Measurements from ENCODE around the gene C3orf22.

The C3orf22 gene

DNA sequence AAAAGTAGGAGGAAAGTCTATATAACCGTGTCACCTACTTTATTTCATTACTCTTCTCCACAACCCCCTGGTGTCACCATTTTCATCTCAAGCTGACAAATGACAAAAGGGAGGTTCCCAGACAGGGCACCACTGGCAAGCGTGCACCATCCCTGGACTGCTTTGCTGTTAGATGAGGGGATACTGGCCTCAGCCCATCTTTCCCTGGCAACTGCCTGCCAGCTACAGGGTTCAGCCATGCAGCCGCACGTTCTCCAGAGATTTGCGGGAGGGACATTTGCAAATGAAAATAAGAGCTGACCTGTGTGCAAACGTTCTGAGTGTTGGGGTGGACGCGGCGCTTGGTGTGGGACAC, 41.8 kb downstream of the C3orf22 start:
- DNase-seq (ENCODE audit: extremely low spot score, insufficient read length, low read depth) (no peak), FAIRE-seq (no peak)

DNA sequence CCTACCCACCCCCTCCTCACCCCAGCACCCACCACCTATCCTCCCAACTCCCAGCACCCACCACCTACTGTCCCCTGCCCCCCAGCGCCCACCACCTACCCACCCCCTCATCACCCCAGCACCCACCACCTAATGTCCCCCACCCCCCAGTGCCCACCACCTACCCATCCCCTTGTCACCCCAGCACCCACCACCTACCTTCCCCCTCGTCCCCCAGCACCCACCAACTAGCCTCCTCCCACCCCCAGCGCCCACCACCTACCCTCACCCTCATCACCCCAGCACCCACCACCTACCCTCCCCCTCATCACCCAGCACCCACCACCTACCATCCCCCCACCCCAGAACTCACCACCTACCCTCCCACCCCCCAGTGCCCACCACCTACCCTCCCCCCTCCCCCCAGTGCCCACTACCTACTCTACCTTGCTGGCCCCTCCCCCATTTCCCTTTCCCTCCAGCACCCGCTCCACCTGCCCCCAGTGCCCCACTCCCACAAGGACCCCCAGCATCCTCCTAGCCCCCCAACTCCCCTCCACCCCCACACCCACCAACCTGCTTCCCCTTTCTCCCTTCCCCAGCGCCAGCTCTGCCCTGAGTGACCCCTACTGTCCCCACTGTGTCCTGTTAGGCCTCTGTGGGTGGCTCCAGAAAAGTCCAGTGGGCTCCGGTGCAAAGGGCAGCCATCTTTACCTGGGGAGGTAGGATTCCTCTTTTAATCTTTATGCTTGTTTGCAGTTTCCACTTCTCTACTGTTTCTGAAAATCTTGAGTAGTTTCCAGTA, 42.4 kb downstream of the C3orf22 start:
- FAIRE-seq (no peak), DNase-seq (ENCODE audit: extremely low spot score, insufficient read length, low read depth) (no peak)

DNA sequence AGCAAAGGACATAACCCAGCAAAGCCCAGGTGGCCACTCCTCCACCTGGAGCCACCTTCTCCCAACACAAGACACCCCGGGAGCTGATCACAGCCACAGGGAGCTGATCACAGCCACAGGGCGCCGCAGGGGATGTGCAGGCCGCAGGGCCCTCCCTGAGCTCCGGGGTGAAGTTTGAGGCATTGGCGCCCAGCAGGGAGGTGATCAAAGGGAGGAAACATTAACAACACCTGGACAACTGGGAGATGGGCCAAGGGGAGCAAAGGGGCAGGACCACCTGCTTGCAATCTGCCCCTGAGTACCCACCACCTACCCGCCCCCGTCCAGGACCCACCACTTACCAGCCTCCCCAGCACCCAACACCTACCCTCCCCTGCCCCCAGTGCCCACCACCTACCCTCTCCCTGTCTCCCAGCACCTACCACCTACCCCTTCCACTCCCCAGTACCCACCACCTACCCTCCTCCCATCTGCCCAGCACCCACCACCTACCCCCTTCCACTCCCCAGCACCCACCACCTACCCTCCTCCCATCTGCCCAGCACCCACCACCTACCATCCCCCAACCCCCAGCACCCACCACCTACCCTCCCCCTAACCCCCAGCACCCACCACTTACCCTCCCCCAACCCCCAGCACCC, 43.5 kb downstream of the C3orf22 start:
- FAIRE-seq (no peak), DNase-seq (ENCODE audit: extremely low spot score, insufficient read length, low read depth) (no peak)

DNA sequence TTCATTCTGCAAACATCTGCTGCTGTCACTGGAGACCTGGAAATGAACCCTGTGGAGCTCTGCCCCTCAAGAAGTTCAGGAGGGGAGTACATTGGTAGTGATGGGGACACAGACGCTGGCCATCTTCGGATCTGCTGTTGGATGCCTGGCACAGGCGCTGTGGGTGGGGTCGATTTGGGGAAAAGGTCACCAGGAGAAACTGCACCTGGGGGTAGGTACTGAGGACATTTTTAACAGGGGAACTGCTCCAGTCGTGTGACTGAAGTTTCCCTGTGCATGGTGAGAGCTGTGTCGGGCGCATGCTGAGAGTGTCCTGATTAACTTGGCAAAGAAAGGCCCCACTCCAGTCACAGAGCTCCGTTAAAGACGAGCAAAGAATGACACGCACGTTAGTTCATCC, 44.6 kb downstream of the C3orf22 start:
- FAIRE-seq, result no peak

DNA sequence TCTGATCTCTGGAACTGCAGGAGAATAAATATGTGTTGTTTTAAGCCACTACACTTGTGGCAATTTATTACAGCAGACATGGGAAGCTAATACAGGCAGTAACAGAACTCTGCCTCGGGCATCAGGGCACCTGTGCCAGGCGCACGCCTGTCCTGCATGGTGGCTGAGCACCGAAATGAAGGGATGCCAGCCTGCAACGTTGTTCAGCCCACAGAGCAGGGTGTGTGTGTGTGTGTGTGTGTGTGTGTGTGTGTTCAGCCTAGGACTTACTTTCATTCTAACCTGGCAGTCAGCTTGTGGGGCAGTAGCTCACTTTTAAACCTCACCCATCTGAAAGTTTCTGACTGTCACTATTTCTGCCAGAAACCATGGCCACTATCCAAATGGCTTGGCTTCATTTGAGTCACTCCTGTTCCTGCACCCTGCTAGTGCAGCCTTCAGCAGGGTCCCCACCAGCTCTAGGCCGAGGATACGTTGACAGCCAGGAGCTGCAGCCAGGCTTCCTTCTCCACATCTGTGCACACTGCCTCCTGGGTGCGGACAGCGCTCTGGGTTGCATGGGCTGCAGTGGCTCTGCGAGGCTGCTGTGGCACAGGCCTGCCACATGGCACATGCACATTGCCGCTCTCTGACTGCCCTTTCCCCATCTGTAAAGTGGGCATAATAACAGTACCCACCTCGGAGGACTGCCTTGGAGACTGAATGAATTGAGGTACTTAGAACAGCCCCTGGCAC, 45.6 kb downstream of the C3orf22 start:
- FAIRE-seq (no peak), DNase-seq (ENCODE audit: extremely low spot score, insufficient read length, low read depth) (no peak)

More for the DNA sequence above, 44.6 kb downstream of the C3orf22 start:
- DNase-seq (ENCODE audit: extremely low spot score, insufficient read length, low read depth), result no peak

DNA sequence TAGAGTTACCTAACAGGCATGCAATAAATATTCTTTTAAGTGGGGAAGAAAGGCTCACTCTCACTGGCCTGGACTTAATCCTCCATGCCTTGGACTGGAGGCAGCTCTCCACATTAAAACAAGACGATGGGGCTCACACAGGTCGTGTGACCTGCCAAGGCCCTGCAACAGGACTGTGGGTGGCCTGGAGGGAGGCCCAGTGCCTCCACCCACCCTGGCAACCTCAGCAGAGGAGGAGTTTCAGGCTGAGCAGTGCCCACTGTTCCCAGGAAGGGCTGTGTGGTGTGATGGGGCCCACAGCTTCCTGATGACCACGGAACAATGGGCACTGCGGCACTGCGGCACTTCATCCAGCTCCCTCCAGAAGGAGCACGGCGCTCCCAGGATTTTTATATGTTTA, 46.7 kb downstream of the C3orf22 start:
- FAIRE-seq, result no peak
- DNase-seq (ENCODE audit: extremely low spot score, insufficient read length, low read depth), result no peak

DNA sequence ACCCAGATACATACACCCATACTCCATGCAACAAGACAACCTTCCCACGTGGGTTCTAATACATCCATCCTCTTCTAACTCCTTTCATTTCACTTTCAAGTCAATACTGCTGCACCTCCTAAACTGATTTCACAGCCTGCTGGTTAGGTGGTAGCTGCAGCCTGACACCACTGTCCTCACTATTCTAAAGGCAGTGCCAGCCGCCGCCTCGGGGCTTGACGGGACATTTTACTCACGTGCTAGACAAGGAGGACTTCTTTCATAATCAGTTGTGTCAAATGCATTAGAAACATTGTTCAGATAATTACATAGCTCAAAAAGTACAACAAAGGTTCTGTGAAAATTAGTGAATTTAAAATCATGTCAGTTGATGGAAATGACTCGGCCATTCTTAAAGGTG, 47.4 kb downstream of the C3orf22 start:
- no peak for DNase-seq (ENCODE audit: extremely low spot score, insufficient read length, low read depth)
- no peak for FAIRE-seq

DNA sequence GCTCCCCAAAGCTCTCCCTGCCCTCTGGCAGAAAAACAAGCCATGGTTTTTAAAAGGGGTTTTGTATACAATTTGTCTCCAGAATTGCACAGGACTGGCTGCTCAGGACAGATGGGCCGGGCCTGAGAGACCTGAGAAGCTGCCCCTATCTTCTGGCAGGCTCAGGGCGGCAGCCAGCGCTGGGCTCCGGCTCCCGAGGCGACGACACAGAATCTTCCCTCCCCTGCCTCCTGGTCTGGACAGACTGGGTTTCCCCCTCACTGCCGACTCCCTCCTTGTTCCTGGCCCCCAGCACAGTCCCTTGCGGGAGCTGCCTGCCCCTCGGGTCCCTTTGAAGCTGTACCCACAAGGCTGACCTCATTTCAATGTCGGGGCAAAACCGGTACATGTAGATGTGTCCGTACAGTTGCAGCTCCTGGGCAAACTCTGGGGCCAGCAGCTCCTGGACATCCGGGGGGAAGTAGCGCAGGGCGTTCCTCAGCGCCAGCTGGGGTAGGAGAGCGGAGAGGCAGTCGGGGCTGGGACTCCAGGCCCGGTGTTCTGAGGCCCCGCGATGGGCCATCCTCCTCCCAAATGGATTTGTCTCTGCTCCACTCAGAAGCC, 48.3 kb downstream of the C3orf22 start:
- DNase-seq (ENCODE audit: extremely low spot score, insufficient read length, low read depth), result no peak
- no peak for FAIRE-seq

DNA sequence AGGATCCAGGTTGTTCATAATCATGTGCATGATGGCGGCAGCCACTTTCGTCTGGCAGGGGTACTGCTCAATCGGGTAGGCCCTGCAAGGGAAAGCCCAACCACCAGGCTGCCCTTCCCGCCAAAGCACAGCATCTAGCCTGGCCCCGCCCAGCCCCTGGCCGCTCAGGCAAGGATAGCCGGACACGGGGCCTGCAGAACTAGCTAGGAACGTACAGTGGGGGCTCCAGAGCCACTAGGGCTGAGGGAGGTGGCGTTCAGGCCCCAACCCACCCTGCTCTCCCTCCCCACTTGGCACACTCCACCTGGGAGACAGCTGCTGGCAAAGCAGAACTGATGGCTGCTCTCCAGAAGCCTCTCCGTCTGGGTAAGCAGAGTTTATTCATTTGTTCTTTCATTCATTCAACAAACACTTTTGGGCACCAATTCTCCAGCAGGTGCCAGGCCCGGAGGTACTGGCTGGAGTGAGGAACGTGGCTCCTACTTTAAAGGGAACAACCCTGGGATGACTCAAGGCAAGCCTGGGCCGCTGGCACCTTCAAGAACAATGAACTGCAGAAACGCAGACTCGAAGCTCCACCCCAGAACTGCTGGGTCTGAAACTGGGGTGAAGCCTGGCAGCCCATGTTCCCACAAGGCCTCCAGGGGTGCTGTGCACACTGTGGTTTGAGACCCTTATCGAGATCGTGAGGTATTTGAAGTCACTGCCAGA, 49.0 kb downstream of the C3orf22 start:
- FAIRE-seq (no peak), DNase-seq (ENCODE audit: extremely low spot score, insufficient read length, low read depth) (no peak)

DNA sequence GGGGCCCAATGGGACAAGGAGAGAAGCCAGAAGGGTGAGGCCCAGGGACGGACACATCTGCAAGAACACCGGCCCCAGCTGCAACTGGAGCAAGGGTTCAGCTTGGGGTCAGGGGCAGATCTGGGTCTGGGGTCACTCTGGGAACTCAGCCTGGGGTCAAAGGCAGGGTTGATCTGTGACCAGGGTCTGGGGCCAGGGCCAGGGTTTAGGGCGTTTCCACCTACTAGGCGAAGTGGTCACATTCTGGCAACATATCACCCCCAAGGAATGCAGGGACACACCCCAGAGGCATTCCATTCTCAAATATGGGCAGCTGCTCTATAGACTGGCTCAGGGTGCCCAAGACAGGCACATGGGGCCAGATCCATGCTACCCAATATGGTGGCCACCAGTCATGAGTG, 50.2 kb downstream of the C3orf22 start:
- FAIRE-seq (no peak), DNase-seq (ENCODE audit: extremely low spot score, insufficient read length, low read depth) (no peak)

DNA sequence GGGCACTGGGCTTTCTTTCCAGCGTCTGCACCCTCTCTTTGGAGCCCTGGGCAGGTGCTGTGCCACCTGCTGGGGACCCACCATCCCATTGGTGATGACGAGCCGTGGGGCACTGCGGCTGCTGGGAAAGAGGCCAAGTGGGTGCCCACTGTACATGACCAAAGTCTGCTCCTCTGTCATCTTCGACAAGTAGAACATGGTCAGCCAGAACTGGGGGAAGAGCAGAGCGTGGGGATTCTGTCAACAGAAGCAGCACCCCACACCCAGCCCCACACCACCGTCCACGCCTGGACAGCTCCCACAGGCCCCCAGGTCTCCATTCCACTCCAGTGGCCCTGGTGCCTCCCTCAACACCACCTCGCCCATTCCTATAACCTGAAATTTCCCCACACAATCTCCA, 50.8 kb downstream of the C3orf22 start:
- DNase-seq (ENCODE audit: extremely low spot score, insufficient read length, low read depth) (no peak), FAIRE-seq (no peak)

DNA sequence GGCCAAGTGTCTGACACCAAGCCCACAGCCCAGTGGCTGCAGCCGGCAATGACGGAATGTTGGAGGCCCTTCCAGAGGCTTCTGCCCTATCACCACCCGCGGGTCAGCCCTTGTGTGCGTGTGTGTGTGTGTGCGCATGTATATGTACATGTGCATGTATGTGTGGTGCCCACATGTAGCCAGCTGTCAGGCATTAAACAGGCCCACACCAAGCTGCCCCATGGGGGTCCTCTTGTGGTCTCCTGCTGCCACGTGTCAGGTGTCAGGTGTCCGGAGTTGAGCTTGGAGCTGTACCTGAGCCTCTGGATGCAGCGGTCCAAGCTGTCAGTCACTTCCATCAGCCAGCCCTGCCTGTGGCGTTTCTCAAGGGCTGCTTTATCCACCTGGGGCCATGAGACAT, 55.0 kb downstream of the C3orf22 start:
- DNase-seq (ENCODE audit: extremely low spot score, insufficient read length, low read depth) (no peak), FAIRE-seq (no peak)

DNA sequence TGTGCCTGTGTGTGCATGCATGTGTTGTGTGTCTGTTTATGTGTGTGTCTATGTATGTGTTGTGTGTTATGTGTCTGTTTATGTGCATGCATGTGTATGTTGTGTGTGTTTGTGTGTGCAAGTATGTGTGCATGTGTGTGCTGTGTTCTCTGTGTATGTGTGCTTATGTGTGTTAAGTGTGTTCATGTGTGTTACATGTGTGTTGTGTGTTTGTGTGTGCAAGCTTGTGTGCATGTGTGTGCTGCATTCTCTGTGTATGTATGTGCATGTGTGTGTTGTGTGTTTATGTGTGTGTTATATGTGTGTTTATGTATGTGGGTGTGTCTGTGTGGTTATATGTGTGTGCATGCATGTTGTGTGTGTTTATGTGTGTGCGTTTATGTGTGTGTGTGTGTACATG, 56.1 kb downstream of the C3orf22 start:
- DNase-seq (ENCODE audit: extremely low spot score, insufficient read length, low read depth) (no peak), FAIRE-seq (no peak)

DNA sequence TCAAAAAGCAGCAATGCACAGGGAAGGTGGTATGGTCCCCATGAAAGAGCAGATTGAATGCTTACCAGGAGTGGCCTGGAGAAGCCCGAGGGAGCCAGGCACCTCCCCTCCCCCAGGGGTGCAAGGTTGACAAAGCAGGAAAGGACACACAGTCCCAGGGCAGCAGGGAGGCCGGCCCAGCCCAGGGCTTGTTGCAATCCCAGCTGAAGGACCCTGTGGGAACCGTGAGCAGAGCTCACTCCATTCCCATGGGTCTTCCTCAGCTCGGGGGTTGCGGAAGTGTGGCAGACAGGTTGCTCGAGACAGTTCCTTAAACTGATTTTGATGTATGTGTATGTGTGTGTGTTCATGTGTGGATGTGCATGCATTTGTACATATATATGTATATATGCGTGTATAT, 57.0 kb downstream of the C3orf22 start:
- no peak for DNase-seq (ENCODE audit: extremely low spot score, insufficient read length, low read depth)
- FAIRE-seq, result no peak

DNA sequence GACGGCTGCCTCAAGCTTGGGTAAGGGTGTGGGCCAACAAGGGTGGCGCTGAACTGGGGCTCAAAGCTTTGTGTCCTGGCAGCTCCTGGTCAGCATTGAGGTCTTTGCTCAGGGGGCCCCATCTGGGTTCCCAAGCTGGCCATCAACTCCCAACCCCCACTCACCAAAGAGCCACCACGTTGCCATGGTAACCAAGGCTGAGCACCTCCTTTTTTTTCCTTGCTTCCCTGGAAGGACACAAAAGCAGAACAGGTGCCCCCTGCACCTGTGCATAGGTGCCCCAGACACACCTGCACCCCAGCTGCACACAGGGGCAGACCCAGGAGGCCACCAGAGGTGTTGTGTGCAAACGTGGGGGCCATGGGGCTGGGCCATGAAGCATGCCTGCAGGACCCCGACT, 57.7 kb downstream of the C3orf22 start:
- no peak for FAIRE-seq
- DNase-seq (ENCODE audit: extremely low spot score, insufficient read length, low read depth), result no peak

DNA sequence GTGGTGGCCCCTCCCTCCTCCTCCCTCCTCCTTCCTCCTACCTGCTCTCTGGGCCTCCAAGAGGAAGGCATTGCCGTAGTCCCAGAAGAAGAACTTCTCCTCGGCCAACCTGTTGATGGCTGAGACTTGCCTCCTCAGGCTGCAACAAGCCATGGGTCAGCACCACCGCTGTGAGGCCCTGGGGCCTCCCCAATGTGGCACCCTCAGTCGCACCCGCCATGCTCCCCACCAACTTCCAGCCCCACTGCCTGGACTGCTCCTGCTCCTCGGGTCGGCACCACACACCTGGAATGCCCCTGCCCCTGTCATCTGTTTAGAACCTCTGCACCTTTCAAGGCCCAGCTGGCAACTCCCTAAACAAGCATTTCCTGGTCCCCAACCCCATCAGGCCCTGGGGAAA, 58.7 kb downstream of the C3orf22 start:
- FAIRE-seq, result no peak

More for the DNA sequence above, 58.7 kb downstream of the C3orf22 start:
- no peak for DNase-seq (ENCODE audit: extremely low spot score, insufficient read length, low read depth)
